ENCODE results near the gene EXOC6B. TPM values are rescaled to one million over a fixed set of nuclear protein-coding genes. Genes with fewer than 3 reads are reported as not detected.
"Not testable (repeated sequence)": the region's sequence is repeated elsewhere in the genome, so short reads cannot be mapped to it uniquely, and the experiment has no call there.

Gene EXOC6B
- total RNA-seq, 1 donor from 2014 or later = 173 TPM

GRCh38 chr2:72427022-72427861, 398.6 kb downstream of the EXOC6B start:
- no peak for DNase-seq (ENCODE audit: low spot score)
- intact Hi-C loops (cut with DNase I) = no loop called here

- no peak for DNase-seq (ENCODE audit: low spot score)
- intact Hi-C loops (cut with DNase I) = no loop called here
These were observed 399.8 kb downstream of the EXOC6B start for GRCh38 chr2:72425996-72426395.

GRCh38 chr2:72423756-72424155, 402.1 kb downstream of the EXOC6B start:
- intact Hi-C loops (cut with DNase I) = no loop called here
- no peak for DNase-seq (ENCODE audit: low spot score)

- DNase-seq (ENCODE audit: low spot score); intact Hi-C loops (cut with DNase I): not testable (repeated sequence)
These were observed 404.0 kb downstream of the EXOC6B start for GRCh38 chr2:72421771-72422379.

GRCh38 chr2:72415781-72416475, 409.9 kb downstream of the EXOC6B start:
- intact Hi-C loops (cut with DNase I) = no loop called here
- no peak for DNase-seq (ENCODE audit: low spot score)

- no peak for DNase-seq (ENCODE audit: low spot score)
- intact Hi-C loops (cut with DNase I) = no loop called here
These were observed 410.6 kb downstream of the EXOC6B start for GRCh38 chr2:72415241-72415661.

GRCh38 chr2:72414137-72414760, 411.6 kb downstream of the EXOC6B start:
- intact Hi-C loops (cut with DNase I) = no loop called here
- no peak for DNase-seq (ENCODE audit: low spot score)

GRCh38 chr2:72413716-72414115, 412.1 kb downstream of the EXOC6B start:
- DNase-seq (ENCODE audit: low spot score) = no peak
- intact Hi-C loops (cut with DNase I) = no loop called here

- DNase-seq (ENCODE audit: low spot score) = no peak
- intact Hi-C loops (cut with DNase I) = no loop called here
These were observed 413.6 kb downstream of the EXOC6B start for GRCh38 chr2:72412214-72412613.

GRCh38 chr2:72399879-72400278, 426.0 kb downstream of the EXOC6B start:
- intact Hi-C loops (cut with DNase I) = no loop called here
- no peak for DNase-seq (ENCODE audit: low spot score)

GRCh38 chr2:72395096-72395495, 430.7 kb downstream of the EXOC6B start:
- intact Hi-C loops (cut with DNase I) = no loop called here
- no peak for DNase-seq (ENCODE audit: low spot score)

- DNase-seq (ENCODE audit: low spot score) = no peak
- intact Hi-C loops (cut with DNase I) = no loop called here
These were observed 431.2 kb downstream of the EXOC6B start for GRCh38 chr2:72394541-72395070.

- no peak for DNase-seq (ENCODE audit: low spot score)
- intact Hi-C loops (cut with DNase I) = no loop called here
These were observed 436.4 kb downstream of the EXOC6B start for GRCh38 chr2:72389447-72389846.

- no peak for DNase-seq (ENCODE audit: low spot score)
- intact Hi-C loops (cut with DNase I) = no loop called here
These were observed 437.6 kb downstream of the EXOC6B start for GRCh38 chr2:72388263-72388662.

GRCh38 chr2:72386288-72386687, 439.5 kb downstream of the EXOC6B start:
- no peak for DNase-seq (ENCODE audit: low spot score)
- intact Hi-C loops (cut with DNase I) = no loop called here

- DNase-seq (ENCODE audit: low spot score) = no peak
- intact Hi-C loops (cut with DNase I) = no loop called here
These were observed 447.0 kb downstream of the EXOC6B start for GRCh38 chr2:72378753-72379348.

GRCh38 chr2:72367530-72368225, 458.2 kb downstream of the EXOC6B start:
- DNase-seq (ENCODE audit: low spot score) = peak; percentile 76
- intact Hi-C loops (cut with DNase I) = no loop called here

GRCh38 chr2:72363406-72363805, 462.4 kb downstream of the EXOC6B start:
- intact Hi-C loops (cut with DNase I) = no loop called here
- DNase-seq (ENCODE audit: low spot score) = no peak

- DNase-seq (ENCODE audit: low spot score) = no peak
- intact Hi-C loops (cut with DNase I) = no loop called here
These were observed 463.1 kb downstream of the EXOC6B start for GRCh38 chr2:72362733-72363132.
